GM23338 (cell line): Measurements from ENCODE around the gene STMN3.
"Not testable (repeated sequence)": the region's sequence is repeated elsewhere in the genome, so short reads cannot be mapped to it uniquely, and the experiment has no call there.

Experiments used
- CREB1 ChIP-seq: fragments of 250-450 bp; sonication (Bioruptor Pico); IDR thresholded peaks from 2 replicates; pipeline ENCODE4 v1.5.0; 2020; ENCODE audit warnings: low read depth, mild to moderate bottlenecking, moderate library complexity
- CTCF ChIP-seq, 2 experiments: fragments of 200-600 bp in 1 of 2; sonication (generic) in 1 of 2; conservative IDR thresholded peaks; 2 replicates each; pipeline versions ENCODE4 v1.5.1 to v1.6.1; 2016 to 2017; ENCODE audit warnings: antibody characterized with exemption in 2 of 2, low read depth in 2 of 2, mild to moderate bottlenecking in 2 of 2, moderate library complexity in 1 of 2
- ETS1 ChIP-seq: IDR thresholded peaks from 2 replicates; pipeline ENCODE4 v1.6.1; 2016; ENCODE audit warnings: antibody characterized with exemption
- EZH2 ChIP-seq: fragments of 200-600 bp; sonication (generic); IDR thresholded peaks from one replicate; pipeline ENCODE4 v1.8.0; 2017; ENCODE audit warnings: antibody characterized with exemption, mild to moderate bottlenecking, low read depth; ENCODE audit not compliant: unreplicated experiment
- EZH2phosphoT487 ChIP-seq: fragments of 200-600 bp; sonication (generic); IDR thresholded peaks from one replicate; pipeline ENCODE4 v1.8.1; 2018; ENCODE audit warnings: antibody characterized with exemption; ENCODE audit not compliant: unreplicated experiment
- JUNB ChIP-seq: IDR thresholded peaks from one replicate; pipeline ENCODE4 v1.6.1; 2016; ENCODE audit warnings: antibody characterized with exemption; ENCODE audit not compliant: unreplicated experiment
- POLR2AphosphoS5 ChIP-seq: IDR thresholded peaks from 2 replicates; pipeline ENCODE4 v1.6.1; 2016; ENCODE audit warnings: antibody characterized with exemption, low read depth
- STAT1 ChIP-seq: IDR thresholded peaks from one replicate; pipeline ENCODE4 v1.6.1; 2016; ENCODE audit warnings: antibody characterized with exemption; ENCODE audit not compliant: unreplicated experiment
- TF ChIP-seq, protein P1 (sequence below): IDR thresholded peaks from one replicate; pipeline ENCODE4 v1.6.1; 2018; ENCODE audit warnings: antibody characterized with exemption; ENCODE audit not compliant: unreplicated experiment

- TF ChIP-seq CTCF (conservative IDR thresholded peaks at IDR 0.05; ENCODE audit: low read depth in 2 of 2); EZH2; POLR2AphosphoS5; ETS1; EZH2phosphoT487; CREB1; JUNB; STAT1: not testable (repeated sequence)
- TF ChIP-seq, protein P1, sequence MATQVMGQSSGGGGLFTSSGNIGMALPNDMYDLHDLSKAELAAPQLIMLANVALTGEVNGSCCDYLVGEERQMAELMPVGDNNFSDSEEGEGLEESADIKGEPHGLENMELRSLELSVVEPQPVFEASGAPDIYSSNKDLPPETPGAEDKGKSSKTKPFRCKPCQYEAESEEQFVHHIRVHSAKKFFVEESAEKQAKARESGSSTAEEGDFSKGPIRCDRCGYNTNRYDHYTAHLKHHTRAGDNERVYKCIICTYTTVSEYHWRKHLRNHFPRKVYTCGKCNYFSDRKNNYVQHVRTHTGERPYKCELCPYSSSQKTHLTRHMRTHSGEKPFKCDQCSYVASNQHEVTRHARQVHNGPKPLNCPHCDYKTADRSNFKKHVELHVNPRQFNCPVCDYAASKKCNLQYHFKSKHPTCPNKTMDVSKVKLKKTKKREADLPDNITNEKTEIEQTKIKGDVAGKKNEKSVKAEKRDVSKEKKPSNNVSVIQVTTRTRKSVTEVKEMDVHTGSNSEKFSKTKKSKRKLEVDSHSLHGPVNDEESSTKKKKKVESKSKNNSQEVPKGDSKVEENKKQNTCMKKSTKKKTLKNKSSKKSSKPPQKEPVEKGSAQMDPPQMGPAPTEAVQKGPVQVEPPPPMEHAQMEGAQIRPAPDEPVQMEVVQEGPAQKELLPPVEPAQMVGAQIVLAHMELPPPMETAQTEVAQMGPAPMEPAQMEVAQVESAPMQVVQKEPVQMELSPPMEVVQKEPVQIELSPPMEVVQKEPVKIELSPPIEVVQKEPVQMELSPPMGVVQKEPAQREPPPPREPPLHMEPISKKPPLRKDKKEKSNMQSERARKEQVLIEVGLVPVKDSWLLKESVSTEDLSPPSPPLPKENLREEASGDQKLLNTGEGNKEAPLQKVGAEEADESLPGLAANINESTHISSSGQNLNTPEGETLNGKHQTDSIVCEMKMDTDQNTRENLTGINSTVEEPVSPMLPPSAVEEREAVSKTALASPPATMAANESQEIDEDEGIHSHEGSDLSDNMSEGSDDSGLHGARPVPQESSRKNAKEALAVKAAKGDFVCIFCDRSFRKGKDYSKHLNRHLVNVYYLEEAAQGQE: not testable (repeated sequence)
Observed at GRCh38 chr20:63601679-63602078, 51.5 kb downstream of the STMN3 start.
